Prostate gland (tissue), 2 donors: Measurements from ENCODE around the gene ERMAP. TPM values are rescaled to one million over a fixed set of nuclear protein-coding genes. Genes with fewer than 3 reads are reported as not detected.

Experiments used
- DNase-seq: peaks from one replicate; pipeline ENCODE4 v3.0.0-alpha.2; 2019; ENCODE audit warnings: low spot score
- H3K27ac ChIP-seq, 2 donors: fragments of 200-600 bp; sonication (generic); 2 replicates each; pipeline ENCODE4 v1.5.1; 2017 to 2019
- H3K27me3 ChIP-seq: fragments of 200-600 bp; sonication (generic); replicated peaks from 2 replicates; pipeline ENCODE4 v1.5.1; 2019; ENCODE audit not compliant: insufficient read depth
- H3K36me3 ChIP-seq, 2 donors: fragments of 200-600 bp; sonication (generic); 1 replicate in 1 of 2; 2 replicates in 1 of 2; pipeline versions ENCODE4 v1.5.1 to v1.8.1; 2017 to 2019
- H3K4me1 ChIP-seq: fragments of 200-600 bp; sonication (generic); replicated peaks from 2 replicates; pipeline ENCODE4 v1.5.1; 2019
- H3K4me3 ChIP-seq, 2 donors: fragments of 200-600 bp; sonication (generic); 2 replicates each; pipeline ENCODE4 v1.5.1; 2017 to 2019
- H3K9me3 ChIP-seq: fragments of 200-600 bp; sonication (generic); 2 replicates; pipeline ENCODE4 v1.5.1; 2017
- CTCF ChIP-seq, 4 experiments: fragments of 200-600 bp in 2 of 4; fragments of 450-650 bp in 2 of 4; sonication (generic) in 2 of 4; IDR thresholded peaks; 1 replicate in 3 of 4; 2 replicates in 1 of 4; pipeline ENCODE4 v1.5.1; 2016 to 2019; ENCODE audit warnings: antibody characterized with exemption in 4 of 4, mild to moderate bottlenecking in 2 of 4, moderate library complexity in 2 of 4
- POLR2A ChIP-seq: fragments of 450-650 bp; IDR thresholded peaks from one replicate; pipeline ENCODE4 v1.6.1; 2016; ENCODE audit warnings: antibody characterized with exemption, mild to moderate bottlenecking
- POLR2AphosphoS5 ChIP-seq: sonication (generic); formaldehyde crosslinking; IDR thresholded peaks from one replicate; pipeline ENCODE4 v1.6.1; 2017; ENCODE audit warnings: antibody characterized with exemption
- WGBS: methylation state at CpG from one replicate; pipeline ENCODE4 v1.1.5; 2018; 5-methylcytosine and 5-hydroxymethylcytosine counted together
- intact Hi-C: fragments of 100-400 bp; cut with DNase I; formaldehyde crosslinking; loops from one replicate; pipeline ENCODE4 v1.14.2; 2022
- total RNA-seq, 2 donors: library from RNA; depleted of rRNA; stranded (reverse); fragments of >200 nt; gene quantifications; one replicate each; pipeline ENCODE4 v1.1.0, GENCODE V29; 2016

Gene ERMAP
- total RNA-seq, 2 donors from 2014 or later = 14.3 to 15.5 TPM

- no peak overlapping the region for H3K27ac ChIP-seq
- 89% methylated on average over 2 of the region's 2 CpGs for WGBS
- no peaks in the 10 kb centered on the region for H3K9me3 ChIP-seq
- TF ChIP-seq CTCF (IDR thresholded peaks at IDR 0.05) = no peak
- no peak for TF ChIP-seq POLR2AphosphoS5
- TF ChIP-seq POLR2A = no peak
- DNase-seq = no peak
- intact Hi-C loops = no loop called here
- H3K4me1 ChIP-seq = no peaks in the 10 kb centered on the region
- H3K27me3 ChIP-seq = no peaks in the 10 kb centered on the region
- no peak overlapping the region for H3K4me3 ChIP-seq
- H3K36me3 ChIP-seq = peaks cover 7% of the 10 kb centered on the region in 2 donors
Measured at GRCh38 chr1:42773420-42773819, 43.5 kb upstream of the ERMAP start.

- no peak for TF ChIP-seq POLR2A
- TF ChIP-seq CTCF (IDR thresholded peaks at IDR 0.05) = no peak
- no peak for TF ChIP-seq POLR2AphosphoS5
- Histone ChIP-seq H3K36me3 (peaks cover 7% of the 10 kb centered on the region in 2 donors), H3K4me3 (no peak overlapping the region), H3K27me3 (no peaks in the 10 kb centered on the region), H3K9me3 (no peaks in the 10 kb centered on the region), H3K4me1 (no peaks in the 10 kb centered on the region), H3K27ac (no peak overlapping the region)
- WGBS = 83% methylated on average over 5 of the region's 5 CpGs
- intact Hi-C loops = loop anchor here (5.0 kb wide), 1 partner anchor 297 kb away; no protein-coding TSS in a partner anchor
- DNase-seq = no peak
Measured at GRCh38 chr1:42774928-42775526, 41.9 kb upstream of the ERMAP start.

GRCh38 chr1:42776502-42776901 lies 40.4 kb upstream of the ERMAP start:
- H3K27ac ChIP-seq = no peak overlapping the region
- no peaks in the 10 kb centered on the region for H3K9me3 ChIP-seq
- no peaks in the 10 kb centered on the region for H3K4me1 ChIP-seq
- intact Hi-C loops = loop anchor here (5.0 kb wide), 1 partner anchor 296 kb away; no protein-coding TSS in a partner anchor
- H3K27me3 ChIP-seq = no peaks in the 10 kb centered on the region
- H3K36me3 ChIP-seq = peaks cover 7% of the 10 kb centered on the region in 2 donors
- TF ChIP-seq POLR2A (no peak), CTCF (IDR thresholded peaks at IDR 0.05) (no peak), POLR2AphosphoS5 (no peak)
- H3K4me3 ChIP-seq = no peak overlapping the region
- WGBS = 95% methylated on average over 6 of the region's 6 CpGs
- DNase-seq = no peak

- no peak for DNase-seq
- H3K27ac ChIP-seq = no peak overlapping the region
- intact Hi-C loops = loop anchor here (5.0 kb wide), 1 partner anchor 294 kb away; no protein-coding TSS in a partner anchor
- peaks cover 7% of the 10 kb centered on the region in 2 donors for H3K36me3 ChIP-seq
- TF ChIP-seq POLR2A (no peak), CTCF (IDR thresholded peaks at IDR 0.05) (peak in 3 of 4 experiments; percentile 25 to 59 (median 46))
- no peak overlapping the region for H3K4me3 ChIP-seq
- H3K9me3 ChIP-seq = no peaks in the 10 kb centered on the region
- H3K4me1 ChIP-seq = no peaks in the 10 kb centered on the region
- no peaks in the 10 kb centered on the region for H3K27me3 ChIP-seq
Measured at GRCh38 chr1:42777852-42778251, 39.1 kb upstream of the ERMAP start.

GRCh38 chr1:42779725-42780124 lies 37.2 kb upstream of the ERMAP start:
- DNase-seq = no peak
- peaks cover 7% of the 10 kb centered on the region in 2 donors for H3K36me3 ChIP-seq

More at GRCh38 chr1:42779725-42780124, 37.2 kb upstream of the ERMAP start:
- no peaks in the 10 kb centered on the region for H3K4me1 ChIP-seq
- no peak for TF ChIP-seq POLR2A
- TF ChIP-seq CTCF (IDR thresholded peaks at IDR 0.05) = no peak
- no peak for TF ChIP-seq POLR2AphosphoS5
- no peak overlapping the region for H3K4me3 ChIP-seq
- H3K27ac ChIP-seq = no peak overlapping the region
- no peaks in the 10 kb centered on the region for H3K9me3 ChIP-seq
- 62% methylated on average over 2 of the region's 2 CpGs for WGBS
- intact Hi-C loops = loop anchor here (5.0 kb wide), 1 partner anchor 293 kb away; no protein-coding TSS in a partner anchor
- no peaks in the 10 kb centered on the region for H3K27me3 ChIP-seq
